Transverse colon (tissue), 4 donors: ENCODE results near the gene FKBP10. TPM values are rescaled to one million over a fixed set of nuclear protein-coding genes. Genes with fewer than 3 reads are reported as not detected.

Experiments
- DNase-seq: peaks from one replicate; pipeline ENCODE4 v3.0.0-alpha.2; 2019
- H3K27ac ChIP-seq, 4 donors: fragments of 200-600 bp; sonication (generic); 2 replicates each; pipeline ENCODE4 v1.5.1; 2016 to 2018; ENCODE audit warnings: inconsistent platforms in 4 of 4
- H3K27me3 ChIP-seq: fragments of 200-600 bp; sonication (generic); 2 replicates; pipeline ENCODE4 v1.5.1; 2017; ENCODE audit warnings: inconsistent platforms
- H3K36me3 ChIP-seq, 4 donors: fragments of 200-600 bp; sonication (generic); 2 replicates each; pipeline ENCODE4 v1.5.1; 2017 to 2019; ENCODE audit warnings: inconsistent platforms in 4 of 4
- H3K4me1 ChIP-seq, 4 donors: fragments of 200-600 bp; sonication (generic); 2 replicates each; pipeline ENCODE4 v1.5.1; 2017 to 2020; ENCODE audit warnings: inconsistent platforms in 4 of 4
- H3K4me3 ChIP-seq, 4 donors: fragments of 200-600 bp; sonication (generic); 1 replicate in 1 of 4; 2 replicates in 3 of 4; pipeline versions ENCODE4 v1.5.1 to v1.6.1; 2017 to 2019; ENCODE audit warnings: inconsistent platforms in 4 of 4
- H3K9me3 ChIP-seq, 2 donors: fragments of 200-600 bp; sonication (generic); 2 replicates each; pipeline ENCODE4 v1.5.1; 2017 to 2019; ENCODE audit warnings: inconsistent platforms in 2 of 2
- EP300 ChIP-seq: sonication (generic); formaldehyde crosslinking; IDR thresholded peaks from one replicate; pipeline ENCODE4 v1.6.1; 2017; ENCODE audit warnings: antibody characterized with exemption, low read depth
- POLR2A ChIP-seq: fragments of 450-650 bp; IDR thresholded peaks from one replicate; pipeline ENCODE4 v1.6.1; 2016; ENCODE audit warnings: antibody characterized with exemption, mild to moderate bottlenecking, moderate library complexity
- POLR2AphosphoS5 ChIP-seq, 3 donors: sonication (generic); formaldehyde crosslinking; IDR thresholded peaks; one replicate each; pipeline ENCODE4 v1.6.1; 2016; ENCODE audit warnings: antibody characterized with exemption in 3 of 3
- WGBS, 2 donors: methylation state at CpG; one replicate each; pipeline ENCODE4 v1.1.5; 2018; ENCODE audit warnings: low coverage in 1 of 2; 5-methylcytosine and 5-hydroxymethylcytosine counted together
- in situ Hi-C, 4 donors: fragments of 200-750 bp; cut with MboI; loops; one replicate each; pipeline versions ENCODE4 v1.15.0 to v1.15.1; 2017; ENCODE audit warnings: low sequenced_read_pairs in 3 of 4, low pct_ligation_motif_present in 1 of 4, low pct_unique_long_range_greater_than_20kb in 1 of 4
- intact Hi-C: fragments of 100-400 bp; cut with DNase I; formaldehyde crosslinking; loops from one replicate; pipeline ENCODE4 v1.15.1; 2023; ENCODE audit warnings: low total_unique reads
- total RNA-seq, 4 donors: library from RNA; depleted of rRNA; stranded (reverse); fragments of >200 nt; gene quantifications; one replicate each; pipeline ENCODE4 v1.1.0, GENCODE V29; 2016
- TF ChIP-seq, protein P1 (sequence below), 5 experiments: fragments of 200-600 bp in 3 of 5; fragments of 450-650 bp in 2 of 5; sonication (generic) in 3 of 5; IDR thresholded peaks; 1 replicate in 2 of 5; 2 replicates in 3 of 5; pipeline ENCODE4 v1.5.1; 2016 to 2017; ENCODE audit warnings: antibody characterized with exemption in 5 of 5, inconsistent platforms in 3 of 5, mild to moderate bottlenecking in 2 of 5, moderate library complexity in 1 of 5

Gene FKBP10
- total RNA-seq, 4 donors from 2014 or later: 7.1 to 61.1 (median 12.6) TPM

GRCh38 chr17:41786227-41787020 lies 26.4 kb upstream of the FKBP10 start, which contains the start of gene JUP:
Gene JUP, minus strand, starts transcription at chr17:41786711. Its CDS starts 14,857 bp downstream, at chr17:41771854.
- WGBS, 2 donors: 1% methylated on average over 48 of the region's 79 CpGs; no CpG with 5 or more reads in 1 of the 2 donors
- Histone ChIP-seq H3K36me3 (no peaks in the 10 kb centered on the region), H3K4me1 (peaks cover 0 to 47% (median 31%) of the 10 kb centered on the region in 4 donors), H3K4me3 (peak within 1 kb of the TSS; percentile 48 to 86 (median 76)), H3K27ac (peak within 1 kb of the TSS; percentile 90 to 95 (median 94)), H3K27me3 (peaks cover 10% of the 10 kb centered on the region), H3K9me3 (no peaks in the 10 kb centered on the region)
- DNase-seq: peak; percentile 100
- intact Hi-C loops: loop anchor here (5.0 kb wide), 1 partner anchor 986 kb away; the partner anchor contains the start of gene VPS25
- in situ Hi-C loops: no loop called here
- TF ChIP-seq, protein P1, sequence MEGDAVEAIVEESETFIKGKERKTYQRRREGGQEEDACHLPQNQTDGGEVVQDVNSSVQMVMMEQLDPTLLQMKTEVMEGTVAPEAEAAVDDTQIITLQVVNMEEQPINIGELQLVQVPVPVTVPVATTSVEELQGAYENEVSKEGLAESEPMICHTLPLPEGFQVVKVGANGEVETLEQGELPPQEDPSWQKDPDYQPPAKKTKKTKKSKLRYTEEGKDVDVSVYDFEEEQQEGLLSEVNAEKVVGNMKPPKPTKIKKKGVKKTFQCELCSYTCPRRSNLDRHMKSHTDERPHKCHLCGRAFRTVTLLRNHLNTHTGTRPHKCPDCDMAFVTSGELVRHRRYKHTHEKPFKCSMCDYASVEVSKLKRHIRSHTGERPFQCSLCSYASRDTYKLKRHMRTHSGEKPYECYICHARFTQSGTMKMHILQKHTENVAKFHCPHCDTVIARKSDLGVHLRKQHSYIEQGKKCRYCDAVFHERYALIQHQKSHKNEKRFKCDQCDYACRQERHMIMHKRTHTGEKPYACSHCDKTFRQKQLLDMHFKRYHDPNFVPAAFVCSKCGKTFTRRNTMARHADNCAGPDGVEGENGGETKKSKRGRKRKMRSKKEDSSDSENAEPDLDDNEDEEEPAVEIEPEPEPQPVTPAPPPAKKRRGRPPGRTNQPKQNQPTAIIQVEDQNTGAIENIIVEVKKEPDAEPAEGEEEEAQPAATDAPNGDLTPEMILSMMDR (IDR thresholded peaks at IDR 0.05): peak; percentile 31 to 88 (median 52)
- TF ChIP-seq POLR2AphosphoS5 (IDR thresholded peaks at IDR 0.05) (peak; percentile 94 to 98 (median 98)), POLR2A (peak; percentile 99), EP300 (no peak)

DNA sequence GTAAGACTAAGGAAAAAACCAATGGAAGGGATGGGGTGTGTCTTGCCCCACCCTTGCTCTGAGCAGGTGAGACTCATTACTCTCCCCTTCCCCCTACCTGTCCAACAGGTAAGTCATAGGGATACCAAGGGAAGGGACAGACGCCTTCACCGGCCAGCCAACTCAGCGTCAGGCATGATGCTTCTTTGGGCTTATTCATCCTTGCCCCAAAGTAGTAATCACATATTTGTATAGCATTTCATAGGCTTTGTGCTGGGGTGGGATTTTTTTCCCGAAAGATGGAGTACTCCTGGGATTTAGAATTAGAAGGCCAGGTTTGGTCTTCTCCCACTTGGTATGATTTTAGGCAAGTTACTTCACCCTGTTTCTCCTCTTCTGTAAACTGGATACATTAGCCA lies 25.8 kb upstream of the FKBP10 start:
- H3K9me3 ChIP-seq: no peaks in the 10 kb centered on the region
- peaks cover 0 to 49% (median 28%) of the 10 kb centered on the region in 4 donors for H3K4me1 ChIP-seq
- H3K4me3 ChIP-seq: no peak overlapping the region
- no peaks in the 10 kb centered on the region for H3K36me3 ChIP-seq
- peak overlapping the region; percentile 72 to 95 (median 78) for H3K27ac ChIP-seq
- in situ Hi-C loops (no loop called here), intact Hi-C loops (loop anchor here (5.0 kb wide), 1 partner anchor 985 kb away; the partner anchor contains the start of gene VPS25)
- WGBS, 2 donors: 49% methylated on average over 4 of the region's 4 CpGs; no CpG with 5 or more reads in 1 of the 2 donors
- peaks cover 10% of the 10 kb centered on the region for H3K27me3 ChIP-seq
- no peak for TF ChIP-seq POLR2A
- TF ChIP-seq EP300: no peak
- TF ChIP-seq, protein P1 (IDR thresholded peaks at IDR 0.05): no peak
- peak; percentile 87 to 90 (median 90) for TF ChIP-seq POLR2AphosphoS5 (IDR thresholded peaks at IDR 0.05)
- no peak for DNase-seq

- peaks cover 15 to 33% (median 22%) of the 10 kb centered on the region in 4 donors for H3K4me1 ChIP-seq
- H3K4me3 ChIP-seq: peak overlapping the region in 1 of 4 donors; percentile 1
- peak; percentile 81 for DNase-seq
- H3K27me3 ChIP-seq: no peaks in the 10 kb centered on the region
- WGBS, 2 donors: 34 to 40% methylated on average over 2 to 22 of the region's 22 CpGs
- intact Hi-C loops (no loop called here), in situ Hi-C loops (no loop called here)
- TF ChIP-seq, protein P1 (IDR thresholded peaks at IDR 0.05): no peak
- peak in 2 of 3 donors; percentile 48 to 72 for TF ChIP-seq POLR2AphosphoS5 (IDR thresholded peaks at IDR 0.05)
- TF ChIP-seq POLR2A: peak; percentile 65
- no peak for TF ChIP-seq EP300
- no peaks in the 10 kb centered on the region for H3K36me3 ChIP-seq
- no peaks in the 10 kb centered on the region for H3K9me3 ChIP-seq
- peak overlapping the region; percentile 76 to 82 (median 81) for H3K27ac ChIP-seq
These were observed 19.7 kb upstream of the FKBP10 start for GRCh38 chr17:41792845-41793783.
